ENCODE results near the gene COPS9.
A peak's percentile ranks its signal among the peaks of the same experiment; 100 is the strongest.

The COPS9 gene

DNA sequence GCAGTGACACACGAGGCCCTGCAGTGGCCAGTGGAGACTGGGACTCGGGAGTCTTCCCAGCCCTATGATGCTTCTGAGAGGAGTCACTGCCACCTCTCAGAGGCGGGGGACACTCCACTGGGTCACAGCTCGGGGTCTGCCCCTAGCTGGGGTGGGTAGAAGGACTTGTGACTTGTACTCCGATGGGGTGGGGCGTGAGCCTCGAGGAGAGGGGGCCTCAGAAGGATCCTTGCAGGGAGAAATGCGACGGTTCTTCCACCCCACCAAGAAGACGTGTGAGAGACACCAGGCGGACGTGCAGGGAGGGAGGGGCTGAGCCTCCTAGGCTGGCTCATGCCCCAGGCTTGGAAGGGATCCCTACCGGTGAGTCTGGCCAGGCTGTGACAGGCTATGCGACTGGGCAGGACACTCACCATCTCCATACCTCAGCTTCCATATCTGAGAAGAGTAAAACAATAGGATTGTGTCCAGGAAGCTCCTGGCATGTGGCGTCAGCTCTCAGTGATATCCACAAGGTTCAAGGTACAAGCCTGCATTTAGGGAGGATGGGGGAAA lies 15.4 kb upstream of the COPS9 start:
- DNase-seq (ENCODE audit: insufficient read length, low spot score) (no peak), FAIRE-seq (no peak)

GRCh38 chr2:240149943-240150784 lies 14.1 kb upstream of the COPS9 start:
- DNase-seq (ENCODE audit: insufficient read length, low spot score) (peak; percentile 77), FAIRE-seq (no peak)

GRCh38 chr2:240147911-240148587 lies 11.9 kb upstream of the COPS9 start:
- no peak for DNase-seq (ENCODE audit: insufficient read length, low spot score)
- FAIRE-seq = peak; percentile 100

DNA sequence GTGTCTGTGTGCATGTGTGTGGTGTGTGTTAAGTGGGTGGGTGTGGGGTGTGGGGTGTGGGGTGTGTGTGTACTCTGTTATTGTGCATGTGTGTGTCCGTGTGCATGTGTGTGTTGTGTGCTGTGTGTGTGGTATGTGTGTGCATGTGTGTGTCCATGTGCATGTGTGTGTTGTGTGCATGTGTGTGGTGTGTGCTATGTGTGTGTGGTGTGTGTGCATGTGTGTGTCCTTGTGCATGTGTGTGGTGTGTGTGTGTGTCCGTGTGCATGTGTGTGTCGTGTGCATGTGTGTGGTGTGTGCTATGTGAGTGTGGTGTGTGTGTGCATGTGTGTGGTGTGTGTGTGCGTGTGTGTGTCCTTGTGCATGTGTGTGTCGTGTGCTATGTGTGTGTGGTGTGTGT lies 11.3 kb upstream of the COPS9 start:
- no peak for FAIRE-seq
- DNase-seq (ENCODE audit: insufficient read length, low spot score) = no peak

DNA sequence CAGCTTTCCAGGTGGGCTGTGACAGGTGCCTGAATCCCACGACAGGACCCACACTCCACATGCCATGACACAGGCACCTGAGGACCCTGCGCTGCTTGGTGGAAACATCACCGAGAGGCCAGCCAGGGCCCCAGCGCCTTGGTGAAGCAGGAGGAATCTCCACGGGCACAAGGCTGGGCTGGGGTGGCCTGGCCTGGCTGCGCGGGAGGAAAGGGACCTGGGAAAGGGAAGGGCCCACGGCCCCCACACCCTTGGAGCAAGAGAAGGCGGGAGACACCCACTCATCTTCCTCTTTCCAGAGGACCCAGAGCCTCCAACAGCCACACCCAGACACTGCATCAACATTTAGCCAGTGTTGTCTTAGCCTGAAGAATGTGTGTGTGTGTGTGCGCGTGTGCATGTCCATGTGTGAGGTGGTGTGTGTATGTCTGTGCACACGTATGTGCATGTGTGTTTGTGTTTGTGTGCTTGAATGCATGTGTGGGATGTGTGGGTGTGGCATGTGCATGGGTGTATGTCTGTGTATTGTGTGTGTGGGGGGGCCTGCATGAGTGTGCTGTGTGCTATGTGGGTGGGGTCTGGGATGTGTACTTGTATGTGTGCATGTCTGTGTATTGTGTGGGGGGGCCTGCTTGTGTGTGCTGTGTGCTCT lies 10.6 kb upstream of the COPS9 start:
- no peak for FAIRE-seq
- DNase-seq (ENCODE audit: insufficient read length, low spot score) = no peak

GRCh38 chr2:240146141-240146561 lies 10.0 kb upstream of the COPS9 start:
- FAIRE-seq = no peak

DNA sequence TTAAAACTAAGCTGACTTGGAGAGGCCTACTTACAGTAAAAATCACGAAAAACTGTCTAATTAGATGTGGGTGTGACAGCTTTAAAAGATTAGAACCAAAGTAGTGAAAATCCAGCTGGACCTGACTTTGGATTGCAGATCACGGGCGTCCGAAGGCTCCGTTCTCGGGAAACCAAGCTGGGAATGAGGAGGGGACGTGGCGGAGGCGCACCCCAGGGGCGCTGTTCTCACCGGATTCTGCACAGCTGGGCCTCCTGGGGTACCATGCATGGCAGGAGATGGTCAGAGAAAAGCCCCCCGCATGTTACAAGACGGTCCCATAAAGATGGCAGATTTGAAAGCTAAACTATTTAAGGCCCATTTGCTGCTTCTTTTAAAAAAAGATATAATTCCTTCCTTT lies 9.4 kb upstream of the COPS9 start:
- FAIRE-seq (no peak), DNase-seq (ENCODE audit: insufficient read length, low spot score) (no peak)

More at GRCh38 chr2:240146141-240146561, 10.0 kb upstream of the COPS9 start:
- DNase-seq (ENCODE audit: insufficient read length, low spot score) = no peak

DNA sequence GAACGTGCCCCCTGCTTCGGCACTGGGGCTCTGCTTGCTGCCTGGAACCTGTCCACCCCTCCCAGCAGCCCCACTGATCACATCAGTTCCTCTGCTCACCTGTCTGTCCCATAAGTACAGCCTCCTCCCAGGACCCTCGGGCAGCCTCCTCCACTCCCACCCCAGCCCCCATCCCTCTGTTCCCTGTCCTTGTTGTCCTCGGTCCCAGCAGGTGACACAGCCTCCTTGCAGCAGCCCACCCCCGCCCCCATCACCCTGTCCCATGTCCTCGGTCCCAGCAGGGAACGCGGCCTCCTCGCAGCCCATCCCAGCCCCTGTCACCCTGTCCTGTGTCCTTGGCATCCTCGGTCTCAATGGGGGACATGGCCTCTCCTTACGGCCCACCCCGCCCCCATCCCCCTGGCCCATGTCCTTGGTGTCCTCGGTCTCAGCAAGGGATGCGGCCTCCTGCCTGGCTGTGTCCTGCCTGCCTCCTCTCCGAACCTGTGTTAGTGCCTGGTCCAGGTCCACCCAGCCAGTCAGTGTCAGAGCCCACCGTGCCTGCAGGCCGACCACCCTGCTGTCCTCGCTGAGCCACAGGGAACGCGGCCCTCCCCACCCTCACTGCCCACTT lies 8.7 kb upstream of the COPS9 start:
- FAIRE-seq = no peak
- no peak for DNase-seq (ENCODE audit: insufficient read length, low spot score)

DNA sequence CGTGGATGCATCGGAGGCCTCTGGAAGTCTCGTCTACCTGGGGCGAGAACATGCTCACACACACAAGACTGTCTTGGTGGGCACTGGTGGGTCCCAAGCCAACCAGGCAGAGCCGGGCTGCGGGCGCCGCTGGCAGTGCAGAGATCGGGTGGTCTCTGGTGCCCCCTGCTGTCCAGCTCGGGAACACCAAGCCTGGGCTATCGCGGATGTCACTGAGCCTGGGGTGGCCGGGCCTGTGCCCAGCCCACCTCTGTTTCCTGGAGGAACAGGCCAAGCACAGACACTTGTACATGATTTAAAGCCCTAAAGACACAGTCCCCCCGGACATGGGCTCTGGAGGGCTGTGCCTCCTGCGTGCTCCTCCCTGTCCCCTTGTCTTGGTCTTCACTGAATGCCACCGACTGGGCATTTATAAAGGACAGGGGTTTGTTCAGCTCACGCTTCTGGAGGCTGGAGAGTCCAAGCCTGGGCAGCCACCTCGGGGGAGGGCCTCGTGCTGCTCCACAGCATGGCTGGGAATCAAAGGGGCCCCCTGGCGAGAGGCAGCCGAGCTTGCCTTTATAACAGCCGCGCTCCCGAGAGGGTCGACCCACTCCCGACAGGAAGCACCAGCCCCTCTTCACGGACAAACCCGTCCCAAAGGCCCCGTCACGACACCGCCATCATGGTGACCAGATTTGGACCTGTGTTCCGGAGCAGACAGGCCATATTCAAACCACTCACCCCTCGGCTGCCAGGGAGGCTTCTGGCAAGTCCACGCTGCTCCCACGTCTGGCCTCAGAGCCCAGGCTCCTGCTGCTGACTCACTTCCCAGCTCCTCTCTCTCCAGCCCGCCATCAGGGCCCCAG lies 7.9 kb upstream of the COPS9 start:
- DNase-seq (ENCODE audit: insufficient read length, low spot score) (peak; percentile 82), FAIRE-seq (peak; percentile 83)

- FAIRE-seq (no peak), DNase-seq (ENCODE audit: insufficient read length, low spot score) (no peak)
Measured at GRCh38 chr2:240143276-240143675, 7.2 kb upstream of the COPS9 start.

- FAIRE-seq = no peak
- no peak for DNase-seq (ENCODE audit: insufficient read length, low spot score)
Measured at GRCh38 chr2:240142859-240143258, 6.8 kb upstream of the COPS9 start.

DNA sequence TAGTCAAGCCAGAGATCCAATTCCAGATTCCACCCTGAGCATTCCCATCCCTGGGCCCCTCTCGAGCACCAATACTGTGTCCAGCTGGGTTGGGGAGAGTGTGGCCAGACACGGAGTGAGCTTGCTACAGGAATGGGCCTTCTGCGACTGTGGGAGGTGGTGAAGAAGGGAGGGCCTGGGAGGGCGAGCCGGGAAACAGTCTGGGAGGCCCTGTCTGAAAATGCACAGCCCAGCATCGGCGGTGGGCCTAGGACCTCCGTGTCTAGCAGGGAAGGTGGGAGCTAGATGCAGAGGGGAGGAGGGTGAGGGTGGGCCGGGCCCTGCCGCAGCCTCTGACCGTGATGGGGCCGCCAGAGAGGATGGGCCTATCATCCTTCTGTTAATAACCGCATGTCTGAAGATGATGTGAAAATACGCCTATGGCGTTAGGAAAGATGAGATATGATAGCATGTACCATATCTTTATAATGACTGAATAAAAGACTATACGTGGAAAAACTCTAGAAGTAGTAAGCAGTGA lies 6.2 kb upstream of the COPS9 start:
- DNase-seq (ENCODE audit: insufficient read length, low spot score) (no peak), FAIRE-seq (no peak)

GRCh38 chr2:240141736-240142135 lies 5.6 kb upstream of the COPS9 start:
- FAIRE-seq (no peak), DNase-seq (ENCODE audit: insufficient read length, low spot score) (no peak)

GRCh38 chr2:240140920-240141319 lies 4.8 kb upstream of the COPS9 start:
- DNase-seq (ENCODE audit: insufficient read length, low spot score) (no peak), FAIRE-seq (no peak)

DNA sequence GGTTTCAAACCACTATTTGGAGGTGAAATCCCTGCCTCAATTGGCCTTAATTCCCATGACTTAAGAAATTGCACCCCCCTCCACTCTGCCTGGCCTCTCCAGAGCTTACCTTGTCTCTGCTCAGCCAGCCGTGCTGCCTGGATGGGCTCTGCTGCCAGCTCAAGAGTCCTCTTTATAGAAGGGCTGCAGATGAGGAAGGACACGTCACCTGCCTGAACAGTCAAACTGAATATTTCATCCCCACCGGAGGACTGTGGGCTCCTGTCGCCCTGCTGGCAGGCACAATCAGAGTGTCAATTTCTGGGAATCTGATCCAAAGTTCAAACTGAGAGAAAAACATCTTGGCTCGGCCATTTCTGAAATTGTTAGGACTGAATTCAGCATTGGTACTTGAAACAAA lies 4.4 kb upstream of the COPS9 start, which contains the start of gene OTOS:
OTOS (minus strand) TSS at position 148 of the 400 bp plus-strand sequence. CDS start 332 bp downstream, outside the sequence.
- FAIRE-seq = no peak
- no peak for DNase-seq (ENCODE audit: insufficient read length, low spot score)

DNA sequence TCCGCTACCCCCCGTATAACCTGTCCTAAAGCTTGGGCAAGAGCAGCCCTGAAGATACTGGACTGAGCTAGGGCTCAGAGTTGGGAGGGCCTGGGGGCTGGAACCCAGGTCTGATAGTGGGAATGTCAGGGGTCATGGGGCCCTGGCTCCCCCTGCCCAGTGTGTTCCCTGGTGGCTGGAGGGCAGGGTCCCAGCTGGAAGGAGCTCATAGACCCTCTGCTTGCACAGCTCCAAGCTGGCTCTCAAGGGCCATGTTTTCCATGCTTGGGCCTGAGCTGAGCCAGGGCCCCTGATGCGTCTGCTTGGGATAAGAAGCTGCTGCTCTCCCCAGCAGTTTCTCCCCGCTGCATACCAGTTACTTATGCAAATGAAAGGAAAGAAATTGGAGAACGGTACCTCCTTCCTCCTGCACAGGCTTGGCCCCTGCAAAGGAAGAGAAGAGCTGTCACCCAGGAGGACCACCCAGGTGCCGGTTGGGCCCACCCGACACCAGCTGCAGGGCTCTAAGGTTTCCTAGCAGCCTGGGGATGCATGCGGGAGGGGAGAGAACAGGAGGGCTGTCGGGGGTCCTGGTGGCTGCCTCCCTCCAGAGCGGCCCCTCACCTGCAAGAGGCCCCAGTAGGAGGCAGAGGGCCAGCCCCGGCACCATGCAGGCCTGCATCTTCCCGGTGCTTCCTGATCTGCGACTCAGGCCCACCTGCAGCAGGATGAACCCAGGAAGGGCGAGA lies 3.7 kb upstream of the COPS9 start:
- FAIRE-seq = no peak

GRCh38 chr2:240139011-240139441 lies 2.9 kb upstream of the COPS9 start:
- FAIRE-seq = no peak
- DNase-seq (ENCODE audit: insufficient read length, low spot score) = no peak

More for the DNA sequence above, 3.7 kb upstream of the COPS9 start:
- no peak for DNase-seq (ENCODE audit: insufficient read length, low spot score)

- no peak for FAIRE-seq
- DNase-seq (ENCODE audit: insufficient read length, low spot score) = no peak
Measured at GRCh38 chr2:240138254-240138984, 2.3 kb upstream of the COPS9 start.

Measured in HTR-8/SVneo (cell line).